Astrocyte of the cerebellum (primary cell): ENCODE results near the gene LIMCH1.

Experiments used
- DNase-seq: peaks from one replicate; pipeline ENCODE4 v3.0.0-alpha.2; 2011; ENCODE audit warnings: low read depth
- H3K4me3 ChIP-seq: 2 replicates; pipeline ENCODE4 v1.5.1; 2011; ENCODE audit warnings: mild to moderate bottlenecking, low read depth, low read length, moderate library complexity
- CTCF ChIP-seq: IDR thresholded peaks from 2 replicates; pipeline ENCODE4 v1.5.1; 2012; ENCODE audit warnings: low read length, low read depth, moderate library complexity, mild to moderate bottlenecking; ENCODE audit errors: missing control alignments
- in situ Hi-C: cut with HindIII; loops from 2 replicates; pipeline ENCODE4 v1.10.0; 2017; ENCODE audit warnings: low sequenced_read_pairs

Gene LIMCH1

GRCh38 chr4:41542526-41543275 is 4.7 kb downstream of the LIMCH1 start:
- in situ Hi-C loops: no loop called here
- no peak for DNase-seq
- no peak for TF ChIP-seq CTCF
- H3K4me3 ChIP-seq: no peak overlapping the region

- TF ChIP-seq CTCF: no peak
- in situ Hi-C loops: no loop called here
- no peak for DNase-seq
- no peak overlapping the region for H3K4me3 ChIP-seq
Observed at GRCh38 chr4:41545238-41545637, 7.3 kb downstream of the LIMCH1 start.

- in situ Hi-C loops: no loop called here
- H3K4me3 ChIP-seq: no peak overlapping the region
- no peak for DNase-seq
- TF ChIP-seq CTCF: no peak
Observed at GRCh38 chr4:41546638-41547037, 8.7 kb downstream of the LIMCH1 start.

GRCh38 chr4:41548305-41548880 is 10.4 kb downstream of the LIMCH1 start:
- in situ Hi-C loops: no loop called here
- no peak for DNase-seq
- no peak for TF ChIP-seq CTCF
- no peak overlapping the region for H3K4me3 ChIP-seq

- in situ Hi-C loops: no loop called here
- DNase-seq: no peak
- no peak for TF ChIP-seq CTCF
- H3K4me3 ChIP-seq: no peak overlapping the region
Observed at GRCh38 chr4:41549478-41549877, 11.5 kb downstream of the LIMCH1 start.

- DNase-seq: no peak
- H3K4me3 ChIP-seq: no peak overlapping the region
- no peak for TF ChIP-seq CTCF
- in situ Hi-C loops: no loop called here
Observed at GRCh38 chr4:41550308-41550707, 12.4 kb downstream of the LIMCH1 start.

GRCh38 chr4:41551536-41551935 is 13.6 kb downstream of the LIMCH1 start:
- H3K4me3 ChIP-seq: no peak overlapping the region
- TF ChIP-seq CTCF: no peak
- in situ Hi-C loops: no loop called here
- DNase-seq: no peak
